GM19025 (cell line): Measurements from ENCODE around the gene CLCN5.
A peak's percentile ranks its signal among the peaks of the same experiment; 100 is the strongest.

Experiments
- ATAC-seq: cut with Tn5 transposase; IDR thresholded peaks from one replicate; pipeline ENCODE4 v1.9.1; 2021; ENCODE audit warnings: mild to moderate bottlenecking, low read depth, moderate library complexity; ENCODE audit not compliant: unreplicated experiment

Gene CLCN5

DNA sequence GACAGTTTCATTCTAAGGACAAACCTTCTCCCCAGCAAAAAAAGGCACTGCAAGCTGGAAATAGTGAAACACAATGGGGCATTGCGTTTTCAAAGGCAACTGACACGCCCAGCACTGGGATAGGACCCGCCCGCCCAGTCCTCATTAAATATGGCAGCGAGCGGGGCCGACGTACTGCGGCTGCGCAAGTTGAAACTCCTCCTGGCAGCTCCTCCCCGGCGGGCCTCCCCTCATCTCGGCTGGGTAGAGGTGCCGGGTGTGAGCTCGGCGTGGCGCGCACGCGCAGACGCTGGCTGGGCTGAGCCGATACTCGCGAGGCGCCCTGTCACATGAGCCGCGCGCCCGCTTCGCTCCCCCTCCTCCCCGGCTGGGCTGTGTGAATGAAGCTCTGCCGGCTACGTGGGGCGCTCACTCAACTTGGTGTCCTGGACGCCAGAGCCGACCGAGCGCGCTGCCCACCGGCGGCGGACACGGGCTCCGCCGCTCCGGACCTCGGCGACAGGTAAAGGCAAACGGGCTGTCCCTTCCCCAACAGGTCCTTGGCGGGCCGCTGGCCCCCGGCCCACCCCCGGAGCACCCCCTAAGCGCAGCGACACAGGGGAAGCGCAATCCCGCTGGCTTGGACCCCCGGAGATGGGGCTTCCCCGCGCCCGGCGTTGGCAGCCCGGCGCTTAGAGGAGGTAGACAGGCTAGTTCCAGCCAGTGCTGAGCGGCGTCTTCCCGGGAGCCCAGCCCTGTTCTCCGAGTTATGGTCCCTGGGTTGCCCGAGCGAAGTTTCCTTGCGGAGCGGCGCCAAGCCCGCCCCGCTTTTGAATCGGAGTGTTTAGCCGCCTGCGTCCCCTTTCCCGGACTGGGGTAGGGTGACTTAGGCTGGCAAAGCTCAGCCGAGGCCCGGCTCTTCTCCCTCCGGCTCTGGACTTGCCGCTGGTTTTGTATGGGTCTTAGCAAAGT is at the start of gene CLCN5:
CLCN5 (plus strand) TSS at position 306 of the 951 bp plus-strand sequence. CDS start 2,703 bp downstream, outside the sequence.
- peak; percentile 99 for ATAC-seq

DNA sequence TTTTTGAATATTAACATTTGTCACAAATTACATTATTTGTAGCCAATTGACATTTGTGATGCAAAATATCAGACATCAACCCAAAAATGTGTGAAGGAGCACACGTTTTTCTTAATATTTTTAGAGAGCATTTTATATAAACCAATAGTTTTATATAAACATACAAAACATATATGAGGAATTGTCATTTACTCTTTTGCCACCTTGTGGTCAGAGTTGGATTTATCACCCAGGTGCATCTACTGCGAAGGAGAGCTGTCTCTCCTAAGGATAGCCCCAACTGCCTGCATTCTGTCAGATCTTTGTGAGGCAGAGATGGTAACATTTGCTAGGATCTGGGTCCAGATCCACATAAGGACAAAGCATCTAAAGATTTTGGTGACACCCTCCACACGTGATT is 45.6 kb upstream of the CLCN5 start:
- ATAC-seq: no peak

DNA sequence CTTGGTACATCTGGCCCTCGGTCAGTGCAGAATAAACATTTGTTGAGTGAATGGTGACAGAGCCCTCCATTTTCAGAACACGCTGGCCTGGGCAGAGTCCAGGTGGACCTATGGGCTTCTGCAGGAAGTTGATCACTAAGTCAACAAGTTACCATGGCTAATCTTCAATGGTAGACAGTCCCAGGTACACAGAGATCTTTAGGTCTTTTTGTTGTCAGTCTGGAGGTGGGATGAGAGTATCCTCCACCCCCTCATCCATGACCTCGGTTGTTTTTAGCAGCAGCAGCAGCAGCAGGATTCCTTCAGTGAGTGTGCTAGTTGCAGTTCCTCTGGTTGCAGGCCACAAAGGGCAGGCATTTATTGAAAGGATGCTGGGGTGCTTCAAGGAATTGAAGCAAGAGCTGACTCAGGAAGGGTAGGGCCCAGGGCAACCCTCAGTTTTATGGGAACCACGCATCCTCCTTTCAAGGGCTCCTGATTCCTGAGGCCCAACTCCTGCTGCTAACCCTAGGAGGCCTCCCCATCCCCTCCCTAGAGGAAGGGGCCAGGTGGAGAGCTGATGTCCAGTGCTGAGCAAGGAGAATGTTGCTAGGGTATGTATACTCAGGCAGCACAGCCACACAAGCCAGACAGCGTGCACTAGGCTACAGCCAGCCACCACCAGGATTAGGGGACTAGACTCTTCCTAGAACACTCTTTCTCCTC is 44.8 kb upstream of the CLCN5 start:
- no peak for ATAC-seq

DNA sequence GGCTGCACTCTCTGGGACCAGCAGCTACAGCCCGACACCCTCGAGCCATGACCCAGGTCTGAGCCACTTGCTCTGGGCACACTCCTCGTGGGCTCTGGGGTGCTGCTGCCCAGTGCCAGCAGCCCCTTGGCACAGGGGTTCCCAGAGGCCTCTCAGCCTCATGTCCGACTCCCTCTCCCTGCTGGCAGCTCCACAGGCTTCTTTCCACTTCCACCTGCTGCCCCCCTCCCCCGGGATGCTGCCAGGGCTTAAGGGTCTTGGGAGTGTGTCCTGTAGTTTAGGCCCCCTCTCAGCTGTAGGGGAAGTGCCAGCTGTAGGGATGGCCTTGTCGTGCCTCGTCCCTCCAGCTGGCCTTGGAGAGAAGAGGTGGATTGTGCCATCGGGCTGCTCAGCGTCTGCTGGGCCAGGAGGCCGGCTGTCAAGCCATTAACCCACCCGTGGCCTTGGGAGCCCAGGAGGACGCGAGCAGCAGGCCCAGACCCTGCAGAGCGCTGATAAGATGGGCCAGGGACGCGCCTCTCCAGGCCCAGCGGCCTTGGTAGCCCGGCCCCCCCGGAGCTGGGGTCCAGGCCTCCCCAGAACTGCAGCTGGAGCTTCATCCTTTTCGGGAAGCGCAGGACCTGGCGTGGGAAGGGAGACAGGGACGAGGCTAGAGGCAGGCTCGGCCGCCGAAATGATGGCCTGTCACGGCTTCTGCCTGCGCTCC is 44.1 kb upstream of the CLCN5 start:
- ATAC-seq: no peak

DNA sequence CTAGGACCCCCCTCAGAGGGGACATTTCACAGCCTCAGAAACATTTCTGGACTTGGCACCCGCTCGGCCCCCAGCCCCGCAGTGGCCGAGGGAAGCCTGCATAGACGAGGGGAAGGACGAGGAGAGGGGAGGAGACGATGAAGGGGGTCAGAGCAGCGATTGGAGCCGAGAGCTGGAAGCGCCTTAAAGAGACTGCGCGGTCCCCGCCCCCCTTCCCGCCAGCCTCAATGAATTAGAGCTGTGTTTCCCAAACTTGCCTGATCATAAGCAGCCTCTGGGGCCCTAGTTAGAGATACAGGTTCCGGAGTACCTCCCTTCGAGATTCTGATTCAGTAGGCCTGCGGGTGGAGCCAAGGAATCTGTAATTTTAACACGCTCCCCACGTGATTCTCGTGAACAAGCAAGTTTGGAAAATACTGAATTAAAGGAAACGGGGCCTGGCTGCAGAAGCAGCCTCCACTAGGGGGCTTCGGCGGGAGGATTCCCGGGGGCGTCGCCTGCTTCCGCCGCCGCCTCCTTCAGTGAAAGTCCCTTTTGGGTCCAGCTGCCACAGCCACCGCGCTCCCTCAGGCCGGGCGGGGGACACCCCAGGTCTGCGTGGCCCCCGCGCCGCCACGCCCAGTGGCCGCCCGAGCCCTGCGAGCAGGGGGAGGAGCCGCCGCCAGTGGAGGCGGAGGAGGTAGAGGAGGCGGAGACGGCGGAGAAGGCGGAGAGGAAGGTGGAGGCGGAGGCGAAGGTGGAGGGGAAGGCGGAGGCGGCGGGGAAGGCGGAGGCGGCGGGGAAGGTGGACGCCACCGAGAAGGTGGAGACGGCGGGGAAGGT is 43.4 kb upstream of the CLCN5 start, which contains the start of gene USP27X:
USP27X (plus strand) TSS at position 651 of the 822 bp plus-strand sequence. CDS start 824 bp downstream, outside the sequence.
- peak; percentile 97 for ATAC-seq

DNA sequence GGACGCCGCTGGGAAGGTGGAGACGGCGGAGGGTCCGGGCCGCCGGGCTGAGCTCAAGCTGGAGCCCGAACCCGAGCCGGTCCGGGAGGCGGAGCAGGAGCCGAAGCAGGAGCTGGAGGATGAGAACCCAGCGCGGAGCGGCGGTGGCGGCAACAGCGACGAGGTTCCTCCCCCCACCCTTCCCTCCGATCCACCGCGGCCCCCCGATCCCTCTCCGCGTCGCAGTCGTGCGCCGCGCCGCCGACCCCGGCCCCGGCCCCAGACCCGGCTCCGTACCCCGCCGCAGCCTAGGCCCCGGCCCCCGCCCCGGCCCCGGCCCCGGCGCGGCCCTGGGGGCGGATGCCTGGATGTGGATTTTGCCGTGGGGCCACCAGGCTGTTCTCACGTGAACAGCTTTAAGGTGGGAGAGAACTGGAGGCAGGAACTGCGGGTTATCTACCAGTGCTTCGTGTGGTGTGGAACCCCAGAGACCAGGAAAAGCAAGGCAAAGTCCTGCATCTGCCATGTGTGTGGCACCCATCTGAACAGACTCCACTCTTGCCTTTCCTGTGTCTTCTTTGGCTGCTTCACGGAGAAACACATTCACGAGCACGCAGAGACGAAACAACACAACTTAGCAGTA is 42.6 kb upstream of the CLCN5 start:
- ATAC-seq: no peak

DNA sequence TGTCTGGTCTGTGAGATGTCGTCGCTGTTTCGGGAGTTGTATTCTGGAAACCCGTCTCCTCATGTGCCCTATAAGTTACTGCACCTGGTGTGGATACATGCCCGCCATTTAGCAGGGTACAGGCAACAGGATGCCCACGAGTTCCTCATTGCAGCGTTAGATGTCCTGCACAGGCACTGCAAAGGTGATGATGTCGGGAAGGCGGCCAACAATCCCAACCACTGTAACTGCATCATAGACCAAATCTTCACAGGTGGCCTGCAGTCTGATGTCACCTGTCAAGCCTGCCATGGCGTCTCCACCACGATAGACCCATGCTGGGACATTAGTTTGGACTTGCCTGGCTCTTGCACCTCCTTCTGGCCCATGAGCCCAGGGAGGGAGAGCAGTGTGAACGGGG is 41.7 kb upstream of the CLCN5 start:
- no peak for ATAC-seq

DNA sequence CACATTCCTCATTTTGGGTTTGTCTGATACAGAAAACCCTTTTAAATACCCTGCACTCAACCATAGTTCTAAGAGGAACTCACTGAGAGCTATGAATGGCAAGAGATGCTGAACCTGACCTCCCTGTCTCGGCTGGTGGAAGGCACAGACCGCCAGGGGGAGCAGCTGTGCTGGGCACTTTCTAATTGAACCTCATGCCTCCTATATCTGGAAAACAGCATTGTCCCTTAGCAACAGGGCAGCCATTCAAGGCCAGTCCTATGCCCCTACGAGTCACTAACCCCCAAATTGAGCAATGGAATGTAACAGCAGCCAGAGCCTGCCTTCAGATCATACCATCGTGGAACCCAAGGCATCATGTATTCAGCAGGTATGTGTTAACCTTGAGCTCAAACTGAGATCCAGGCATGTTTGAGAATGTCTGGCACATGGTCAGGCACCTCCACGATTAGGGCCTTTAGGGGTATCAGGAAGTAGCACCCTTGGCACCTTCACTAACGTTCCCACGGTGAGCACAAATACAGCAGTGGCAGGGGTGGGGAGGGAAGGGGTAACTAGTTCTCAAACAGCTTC is 38.0 kb upstream of the CLCN5 start:
- no peak for ATAC-seq

DNA sequence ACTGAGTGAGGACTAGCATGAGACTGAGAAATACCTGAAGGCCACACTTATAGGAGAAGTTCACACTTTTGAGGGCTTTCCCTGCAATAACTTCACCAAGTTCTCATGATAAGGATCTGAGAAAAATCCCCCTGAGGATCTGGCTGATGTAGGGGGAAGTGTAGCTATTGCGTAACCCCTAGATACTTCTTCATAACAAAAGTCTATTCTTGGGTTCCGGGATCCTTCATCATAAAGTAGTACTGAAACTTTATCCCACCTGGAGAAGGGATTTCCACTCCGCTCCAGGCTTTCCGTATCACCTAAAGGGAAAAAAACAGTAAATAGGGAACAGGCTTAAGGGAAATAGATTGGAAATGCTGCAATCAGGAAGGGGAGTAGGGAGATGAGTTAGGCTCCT is 29.9 kb upstream of the CLCN5 start:
- no peak for ATAC-seq

DNA sequence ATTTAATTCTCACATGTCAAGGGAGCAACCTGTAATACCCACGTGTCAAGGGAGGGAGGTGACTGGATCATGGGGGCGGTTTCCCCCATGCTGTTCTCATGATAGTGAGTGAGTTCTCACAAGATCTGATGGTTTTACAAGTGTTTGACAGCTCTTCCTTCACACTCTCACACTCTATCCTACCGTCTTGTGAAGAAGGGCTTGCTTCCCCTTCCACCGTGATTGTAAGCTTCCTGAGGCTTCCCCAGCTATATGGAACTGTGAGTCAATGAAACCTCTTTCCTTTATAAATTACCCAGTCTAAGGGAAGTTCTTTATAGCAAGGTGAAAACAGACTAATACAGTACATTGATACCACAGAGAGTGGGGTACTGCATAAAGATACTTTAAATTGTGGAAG is 25.4 kb upstream of the CLCN5 start:
- ATAC-seq: no peak

DNA sequence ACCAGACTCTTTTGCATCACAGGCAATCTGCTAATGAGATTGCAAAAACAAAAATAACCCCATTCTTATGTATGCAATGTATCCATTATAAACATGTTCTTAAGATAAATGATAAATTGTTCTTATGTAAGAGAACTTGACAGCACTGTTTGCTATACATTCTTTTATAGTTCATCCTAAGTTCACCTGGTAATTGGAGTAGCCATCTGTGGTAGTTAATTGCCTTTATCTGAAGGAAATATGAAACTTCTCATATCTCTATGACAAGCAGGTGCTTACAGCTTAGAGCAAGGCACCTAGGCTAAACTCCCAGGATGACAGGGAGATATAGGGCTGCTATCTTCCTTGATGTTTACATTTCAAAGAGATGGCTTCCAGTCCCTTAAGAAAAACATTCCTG is 21.3 kb upstream of the CLCN5 start:
- no peak for ATAC-seq

DNA sequence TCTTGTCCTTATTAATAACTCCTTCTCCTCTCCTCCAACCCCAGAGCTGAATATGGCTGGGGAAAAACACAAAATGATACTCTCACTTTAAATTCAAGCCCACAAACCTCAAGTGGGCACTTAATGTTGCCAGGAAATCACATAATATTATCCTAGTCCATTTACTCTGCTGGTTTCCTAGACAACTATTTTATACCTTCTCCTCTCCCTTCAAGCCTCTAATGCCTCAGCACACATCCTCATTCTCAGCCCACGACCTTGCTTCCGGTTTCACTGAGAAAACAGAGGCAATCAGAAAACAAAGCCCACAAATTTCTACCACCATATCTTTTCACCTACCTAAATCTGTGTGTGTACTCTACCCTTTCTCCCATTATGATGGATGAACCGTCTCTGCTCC is 12.1 kb upstream of the CLCN5 start:
- ATAC-seq: no peak

DNA sequence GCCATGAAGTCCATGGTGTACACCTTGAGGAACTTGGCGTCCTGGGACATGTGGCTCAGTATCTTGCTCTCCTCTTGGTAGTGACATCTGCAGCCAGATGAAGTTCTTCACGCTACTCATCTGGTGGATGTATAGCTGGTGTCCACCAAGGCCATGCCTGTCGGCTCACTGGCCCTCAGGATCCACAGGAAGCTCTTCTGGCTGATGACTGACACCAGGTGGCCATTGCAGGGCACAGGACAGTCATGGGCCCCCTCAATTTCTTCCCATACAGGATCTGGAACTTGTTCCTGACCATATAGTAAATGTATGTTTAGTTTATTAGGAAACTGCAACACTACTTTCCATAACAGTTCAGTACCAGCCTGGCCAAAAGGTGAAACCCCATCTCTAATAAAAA is 10.3 kb upstream of the CLCN5 start:
- no peak for ATAC-seq

DNA sequence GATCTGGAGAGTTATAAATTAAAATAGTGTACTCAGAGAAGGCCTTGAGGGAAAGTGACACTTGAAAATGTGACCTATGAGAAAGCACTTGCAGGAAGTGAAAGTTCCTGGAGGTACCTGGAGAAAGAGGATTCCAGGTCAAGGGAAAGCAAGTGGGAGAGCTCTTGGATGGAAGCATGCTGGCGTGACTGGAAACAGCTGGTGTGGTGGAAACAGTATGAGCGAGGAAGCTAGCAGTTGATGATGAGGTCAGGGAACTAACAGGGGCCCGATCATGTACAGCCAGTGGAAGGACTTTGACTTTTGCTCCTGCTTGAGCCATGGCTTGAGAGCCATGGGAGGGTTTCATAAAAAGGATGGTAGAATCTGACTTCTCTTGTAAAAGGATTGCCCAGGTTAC is 9.5 kb upstream of the CLCN5 start:
- ATAC-seq: no peak

DNA sequence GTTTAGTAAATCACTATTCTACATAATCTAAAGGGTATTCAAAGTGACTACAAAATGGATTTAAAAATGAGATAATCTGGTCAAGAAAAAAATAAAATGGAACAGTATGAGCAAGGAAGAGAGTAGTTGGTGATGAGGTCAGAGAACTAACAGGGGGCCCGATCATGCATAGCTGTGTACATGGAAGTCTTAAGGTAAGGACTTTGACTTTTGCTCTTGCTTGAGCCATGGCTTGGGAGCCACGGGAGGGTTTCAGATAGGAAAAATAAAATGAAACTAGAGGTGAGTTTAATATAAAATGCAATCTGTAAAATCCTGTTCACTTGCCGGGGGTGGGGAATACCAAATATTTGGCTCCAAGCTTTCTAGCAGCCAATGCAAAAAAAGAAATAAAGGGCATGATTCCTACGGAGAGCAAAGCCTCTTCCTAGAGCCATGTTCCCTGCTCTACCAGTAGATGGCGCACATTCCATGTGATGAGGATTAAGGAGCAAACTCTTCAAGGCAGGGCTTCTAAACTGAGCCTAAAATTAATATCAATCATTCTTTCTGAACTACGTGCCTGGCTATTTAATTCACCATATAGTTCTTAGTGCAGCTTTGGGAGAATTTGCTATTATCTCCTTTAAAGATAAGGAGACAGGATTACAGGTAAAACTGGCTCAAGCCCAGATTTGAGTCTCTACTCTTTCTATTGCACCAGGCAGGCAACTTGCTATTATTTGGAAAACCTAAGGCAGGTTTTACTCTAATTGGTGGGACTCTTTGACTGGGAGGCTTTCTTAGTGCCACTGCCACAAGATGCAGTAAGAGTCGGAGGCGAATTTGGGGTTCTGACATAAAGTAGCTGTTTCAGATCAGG is 6.8 kb upstream of the CLCN5 start:
- peak; percentile 49 for ATAC-seq

DNA sequence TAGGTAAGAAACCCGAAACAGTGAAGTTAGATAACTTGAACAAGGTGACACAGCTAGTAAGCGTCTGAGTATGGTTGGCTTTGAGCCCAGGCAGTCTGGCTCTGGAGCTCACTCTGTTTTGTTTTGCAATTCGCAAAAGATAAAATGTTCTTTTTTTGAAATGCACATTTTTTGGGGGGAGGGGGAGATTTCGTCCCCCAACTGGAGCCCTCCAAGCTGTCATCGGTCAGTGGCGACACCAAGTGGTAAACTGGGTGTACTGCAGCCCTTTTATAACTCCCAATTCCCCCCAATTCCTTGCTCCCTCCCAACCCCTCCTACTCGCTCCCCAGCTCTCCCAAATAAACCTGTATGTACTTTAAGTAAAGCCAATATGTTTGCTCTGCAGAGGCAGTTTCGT is 2.8 kb upstream of the CLCN5 start:
- ATAC-seq: no peak

DNA sequence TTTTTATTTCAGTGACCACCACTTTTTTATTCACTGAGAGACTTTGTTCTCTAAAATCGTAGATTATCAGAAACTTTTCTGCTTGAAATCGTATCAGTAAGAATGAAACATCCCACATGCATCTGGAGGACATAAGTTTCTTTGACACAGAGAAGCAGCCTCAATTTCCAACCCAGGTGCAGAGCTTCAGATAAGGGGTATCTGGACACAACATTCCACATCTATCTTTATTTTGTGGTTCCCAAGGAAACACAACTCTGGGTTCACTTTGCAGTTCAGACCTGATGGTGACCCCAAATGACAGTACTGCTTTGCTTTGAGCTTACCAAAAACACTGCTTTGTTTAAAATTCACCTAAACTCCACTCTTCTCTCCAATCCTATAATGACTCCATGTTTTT is 1.3 kb upstream of the CLCN5 start:
- no peak for ATAC-seq

DNA sequence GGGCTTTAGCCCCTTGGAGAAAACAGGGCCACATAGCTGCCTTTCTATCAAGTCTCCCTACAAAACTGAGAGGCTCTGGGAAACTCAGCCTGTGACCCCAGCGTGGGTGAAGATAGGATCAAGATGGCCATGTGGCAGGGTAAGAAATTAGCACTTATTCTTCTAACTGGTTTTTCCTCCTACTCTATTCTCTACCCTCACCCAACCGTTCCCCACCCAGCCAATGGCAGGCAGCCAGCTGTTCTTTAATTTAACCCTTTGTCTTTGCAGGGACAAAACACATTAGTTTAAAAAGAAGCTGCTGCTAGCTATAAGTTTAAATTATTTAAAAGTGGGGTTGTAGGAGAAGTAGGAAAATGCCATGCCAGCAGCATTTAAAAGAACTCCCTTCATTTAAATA is 2.8 kb downstream of the CLCN5 start:
- no peak for ATAC-seq
